Small intestine (tissue), 16 donors: ENCODE data around the gene TAMALIN. TPM values are rescaled to one million over a fixed set of nuclear protein-coding genes. Genes with fewer than 3 reads are reported as not detected.

Source experiments
- DNase-seq, 2 donors: peaks; one replicate each; pipeline versions ENCODE4 v3.0.0 to v3.0.0-alpha.2; 2013
- FAIRE-seq: peaks from 2 replicates; lab custom pipeline; 2012; peaks lifted over from hg19 to GRCh38; lab: Jason Lieb, UNC
- H3K27ac ChIP-seq, 3 donors: one replicate each; pipeline ENCODE4 v1.5.1; 2013; ENCODE audit warnings: low read length in 2 of 3, mild to moderate bottlenecking in 2 of 3, control low read depth in 1 of 3, inconsistent platforms in 1 of 3, low read depth in 1 of 3, moderate library complexity in 1 of 3
- H3K27me3 ChIP-seq, 3 donors: one replicate each; pipeline ENCODE4 v1.6.1; 2013; ENCODE audit warnings: low read length in 3 of 3, inconsistent platforms in 1 of 3; ENCODE audit not compliant: control insufficient read depth in 3 of 3, insufficient read depth in 3 of 3
- H3K36me3 ChIP-seq, 3 donors: one replicate each; pipeline ENCODE4 v1.6.1; 2013; ENCODE audit warnings: low read length in 3 of 3, inconsistent platforms in 1 of 3, low read depth in 1 of 3, mild to moderate bottlenecking in 1 of 3, moderate library complexity in 1 of 3; ENCODE audit not compliant: control insufficient read depth in 3 of 3, insufficient read depth in 2 of 3
- H3K4me1 ChIP-seq, 3 donors: one replicate each; pipeline ENCODE4 v1.6.1; 2013; ENCODE audit warnings: low read length in 2 of 3, inconsistent platforms in 1 of 3, low read depth in 1 of 3, mild to moderate bottlenecking in 1 of 3, moderate library complexity in 1 of 3; ENCODE audit not compliant: control insufficient read depth in 3 of 3, insufficient read depth in 2 of 3
- H3K4me3 ChIP-seq, 3 donors: one replicate each; pipeline ENCODE4 v1.5.1; 2013; ENCODE audit warnings: low read length in 3 of 3, control low read depth in 1 of 3, inconsistent platforms in 1 of 3, low read depth in 1 of 3, mild to moderate bottlenecking in 1 of 3, moderate library complexity in 1 of 3
- H3K9me3 ChIP-seq, 2 donors: one replicate each; pipeline ENCODE4 v1.6.1; 2013; ENCODE audit warnings: low read depth in 1 of 2, low read length in 1 of 2; ENCODE audit not compliant: control insufficient read depth in 2 of 2, insufficient read depth in 1 of 2
- WGBS, 3 donors: extraction: QIAGEN DNeasy Blood & Tissue Kit; methylation state at CpG; one replicate each; pipeline ENCODE4 v1.1.7; 2013; 5-methylcytosine and 5-hydroxymethylcytosine counted together
- long read RNA-seq, 10 donors: transcript quantifications; one replicate each; lab custom pipeline, GENCODE V29; 2026
- polyA plus RNA-seq, 4 donors: library from polyadenylated mRNA; stranded (reverse) in 3 of 4; unstranded in 1 of 4; fragments of 200-250 nt in 3 of 4; fragments of 120-200 nt in 1 of 4; gene quantifications; one replicate each; pipeline versions ENCODE4 v1.2.1 to v1.2.3, GENCODE V29; 2013
- donor health status: healthy with polysubstance abuse.
- donor health status: control.
- donor health status: control.
- donor health status: Bipolar disorder and iron deficiency.
- donor health status: healthy.

Gene TAMALIN
- 10 to 100 TPM in 2 of 4 donors, 1 to 10 TPM in 2; 3.8 to 32.5 (median 10.1) TPM for polyA plus RNA-seq
- long read RNA-seq, donor 1, partial matches to known transcripts, result 0 of 2 reads
- long read RNA-seq, donor 1, other reads (novel, unspliced or antisense), result 0 of 2 reads
- long read RNA-seq, donor 2, partial matches to known transcripts, result 0 of 1 reads
- long read RNA-seq, donor 2, other reads (novel, unspliced or antisense), result 0 of 1 reads
- long read RNA-seq, donor 3, partial matches to known transcripts, result 0 of 4 reads
- long read RNA-seq, donor 3, other reads (novel, unspliced or antisense), result 0 of 4 reads
- long read RNA-seq, donor 4, result 0 reads
- long read RNA-seq, donor 5, partial matches to known transcripts, result 0 of 1 reads
- long read RNA-seq, donor 5, other reads (novel, unspliced or antisense), result 0 of 1 reads
- long read RNA-seq, donor 6, partial matches to known transcripts, result 0 of 2 reads
- long read RNA-seq, donor 6, other reads (novel, unspliced or antisense), result 0 of 2 reads
- long read RNA-seq, donor 7, result 0 reads
- long read RNA-seq, donor 8, partial matches to known transcripts, result 0 of 2 reads
- long read RNA-seq, donor 8, other reads (novel, unspliced or antisense), result 0 of 2 reads
- long read RNA-seq, donor 9, result 0 reads
- long read RNA-seq, donor 10, partial matches to known transcripts, result 0 of 4 reads
- long read RNA-seq, donor 10, other reads (novel, unspliced or antisense), result 0 of 4 reads

DNA sequence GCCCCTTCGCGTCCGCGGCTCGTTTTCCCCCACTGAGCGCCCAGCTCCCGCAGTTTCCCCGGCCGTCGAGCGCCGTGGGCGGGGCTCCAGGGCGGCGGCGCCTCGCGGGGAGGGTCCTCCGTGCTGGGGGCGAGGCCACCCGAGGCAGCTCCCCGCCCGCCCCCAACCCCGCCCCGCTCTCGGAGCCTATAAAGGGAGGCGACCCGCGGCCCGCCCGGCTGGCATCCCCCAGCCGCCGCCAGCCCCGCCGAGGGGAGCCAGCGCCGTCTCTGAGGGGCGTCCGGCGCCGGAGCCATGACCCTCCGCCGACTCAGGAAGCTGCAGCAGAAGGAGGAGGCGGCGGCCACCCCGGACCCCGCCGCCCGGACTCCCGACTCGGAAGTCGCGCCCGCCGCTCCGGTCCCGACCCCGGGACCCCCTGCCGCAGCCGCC lies at the start of gene TAMALIN:
Gene TAMALIN, plus strand, starts transcription at position 221 of the 432 bp plus-strand sequence. Its CDS starts 74 bp downstream, at position 295.
- DNase-seq (peak; percentile 32 to 66), FAIRE-seq (no peak)
- Histone ChIP-seq H3K27me3 (peaks cover 0 to 39% (median 0%) of the 10 kb centered on the region in 3 donors), H3K4me1 (peaks cover 0 to 18% (median 0%) of the 10 kb centered on the region in 3 donors), H3K36me3 (peaks cover 0 to 25% (median 0%) of the 10 kb centered on the region in 3 donors), H3K4me3 (peak within 1 kb of the TSS; percentile 44 to 69 (median 58)), H3K27ac (peak within 1 kb of the TSS in 2 of 3 donors; percentile 7 to 84), H3K9me3 (peaks cover 0 to 2% of the 10 kb centered on the region in 2 donors)
- WGBS, 3 donors, result 0 to 1% (median 1%) methylated on average over 34 to 60 of the region's 60 CpGs

GRCh38 chr12:51958542-51958941 lies 48.2 kb upstream of the TAMALIN start:
- 94 to 96% (median 95%) methylated on average over 13 of the region's 13 CpGs for WGBS, 3 donors
- no peaks in the 10 kb centered on the region for H3K9me3 ChIP-seq
- H3K36me3 ChIP-seq, result peaks cover 0 to 22% (median 0%) of the 10 kb centered on the region in 3 donors
- peak overlapping the region; percentile 9 to 78 (median 74) for H3K27ac ChIP-seq
- H3K4me3 ChIP-seq, result no peak overlapping the region
- H3K27me3 ChIP-seq, result no peaks in the 10 kb centered on the region
- H3K4me1 ChIP-seq, result peaks cover 9 to 74% (median 19%) of the 10 kb centered on the region in 3 donors
- FAIRE-seq (no peak), DNase-seq (no peak)

DNA sequence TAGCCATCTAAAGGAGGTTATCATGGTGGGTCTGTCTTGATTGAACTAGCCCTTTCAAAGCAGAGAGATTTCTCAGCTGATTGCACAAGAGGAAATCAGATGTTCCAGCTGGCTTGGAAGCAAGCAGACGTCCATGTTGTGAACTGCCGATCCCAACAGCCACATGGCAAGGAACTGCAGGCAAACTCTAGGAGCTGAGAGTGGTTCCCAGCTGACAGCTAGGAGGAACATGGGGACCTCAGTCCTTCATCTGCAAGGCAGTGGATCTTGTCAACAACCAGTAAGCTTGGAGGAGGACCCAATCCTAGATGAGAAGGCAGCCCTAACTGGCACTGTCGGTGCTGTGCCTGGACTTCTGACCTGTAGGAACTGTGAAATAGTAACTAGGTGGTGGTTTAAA lies 47.5 kb upstream of the TAMALIN start:
- H3K9me3 ChIP-seq, result no peaks in the 10 kb centered on the region
- peaks cover 0 to 24% (median 0%) of the 10 kb centered on the region in 3 donors for H3K36me3 ChIP-seq
- FAIRE-seq, result no peak
- WGBS, 3 donors, result 14 to 30% (median 14%) methylated on average over 3 of the region's 3 CpGs
- H3K4me1 ChIP-seq, result peaks cover 9 to 69% (median 16%) of the 10 kb centered on the region in 3 donors
- H3K27me3 ChIP-seq, result no peaks in the 10 kb centered on the region
- H3K27ac ChIP-seq, result peak overlapping the region; percentile 60 to 78 (median 74)
- DNase-seq, result peak; percentile 60 to 63
- no peak overlapping the region for H3K4me3 ChIP-seq

DNA sequence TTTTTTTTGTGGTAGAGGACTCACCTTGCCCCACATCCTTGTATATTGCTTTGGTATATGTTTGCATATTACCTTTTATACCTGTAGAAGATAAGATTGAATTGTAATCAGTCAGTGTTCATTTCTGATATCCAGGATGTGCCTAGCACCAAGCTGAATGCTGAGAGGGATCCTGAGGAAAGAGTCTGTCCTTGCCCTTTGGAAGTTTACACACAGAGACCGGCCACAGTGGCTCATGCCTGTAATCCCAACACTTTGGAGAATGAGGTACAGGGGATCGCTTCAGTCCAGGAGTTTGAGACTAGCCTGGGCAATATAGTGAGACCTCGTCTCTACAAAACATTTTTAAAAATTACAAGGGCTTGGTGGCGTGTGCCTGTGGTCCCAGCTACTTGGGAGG lies 46.8 kb upstream of the TAMALIN start:
- peaks cover 0 to 24% (median 0%) of the 10 kb centered on the region in 3 donors for H3K36me3 ChIP-seq
- DNase-seq (peak; percentile 30 to 73), FAIRE-seq (no peak)
- H3K27me3 ChIP-seq, result no peaks in the 10 kb centered on the region
- H3K4me1 ChIP-seq, result peaks cover 9 to 62% (median 13%) of the 10 kb centered on the region in 3 donors
- 44 to 74% (median 58%) methylated on average over 4 of the region's 4 CpGs for WGBS, 3 donors
- no peaks in the 10 kb centered on the region for H3K9me3 ChIP-seq
- peak overlapping the region in 2 of 3 donors; percentile 47 to 78 for H3K27ac ChIP-seq
- H3K4me3 ChIP-seq, result no peak overlapping the region

DNA sequence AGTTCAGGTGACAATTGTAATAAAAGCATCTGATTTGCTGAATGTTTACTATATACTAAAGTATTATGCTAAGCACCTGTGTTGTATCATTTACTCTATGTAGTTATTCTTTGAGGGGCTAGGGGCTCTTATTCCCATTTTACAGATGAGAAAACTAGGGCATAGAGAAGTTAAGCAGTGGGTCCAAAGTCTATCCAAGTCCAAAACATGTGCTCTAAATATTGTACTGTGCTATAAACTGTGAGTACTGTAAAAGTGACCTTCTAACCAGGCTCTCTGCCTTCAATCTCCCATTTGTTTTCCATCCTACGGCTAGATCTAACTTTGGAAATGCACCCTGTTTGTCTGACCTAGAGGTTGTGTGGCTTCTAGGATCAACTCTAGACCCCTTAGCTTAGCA lies 46.3 kb upstream of the TAMALIN start:
- FAIRE-seq, result no peak
- no peaks in the 10 kb centered on the region for H3K27me3 ChIP-seq
- H3K27ac ChIP-seq, result peak overlapping the region; percentile 24 to 78 (median 38)
- H3K4me1 ChIP-seq, result peaks cover 9 to 57% (median 13%) of the 10 kb centered on the region in 3 donors
- peaks cover 0 to 24% (median 0%) of the 10 kb centered on the region in 3 donors for H3K36me3 ChIP-seq
- WGBS, 3 donors, result 15 to 62% (median 55%) methylated on average over 1 of the region's 1 CpG
- H3K9me3 ChIP-seq, result no peaks in the 10 kb centered on the region
- H3K4me3 ChIP-seq, result no peak overlapping the region
- peak; percentile 34 to 48 for DNase-seq

DNA sequence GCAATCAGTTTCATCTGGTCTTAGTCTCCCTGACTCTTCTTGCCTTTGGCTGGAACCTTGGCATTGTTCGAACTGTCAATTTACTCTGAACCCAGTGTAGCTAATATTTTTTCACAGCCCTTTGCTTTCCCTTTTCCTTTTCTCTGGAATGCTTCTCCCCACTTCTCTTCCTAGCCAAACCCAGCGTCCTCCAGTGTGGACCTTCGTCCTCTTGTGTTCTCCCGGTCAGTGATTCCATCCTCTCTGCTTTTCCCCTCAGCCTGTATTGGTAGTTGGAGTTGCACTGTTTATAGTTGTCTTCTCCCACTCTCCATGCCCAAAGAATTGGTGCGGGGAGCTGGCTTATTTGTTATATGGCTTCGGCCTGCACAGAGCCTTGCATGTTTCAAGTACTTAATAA lies 45.9 kb upstream of the TAMALIN start:
- H3K4me3 ChIP-seq, result no peak overlapping the region
- peak; percentile 30 to 52 for DNase-seq
- FAIRE-seq, result no peak

GRCh38 chr12:51961834-51962233 lies 44.9 kb upstream of the TAMALIN start:
- H3K4me3 ChIP-seq, result no peak overlapping the region
- 0 to 22% (median 11%) methylated on average over 1 of the region's 1 CpG for WGBS, 3 donors
- peaks cover 0 to 24% (median 0%) of the 10 kb centered on the region in 3 donors for H3K36me3 ChIP-seq
- H3K27me3 ChIP-seq, result no peaks in the 10 kb centered on the region
- H3K9me3 ChIP-seq, result no peaks in the 10 kb centered on the region
- H3K4me1 ChIP-seq, result peaks cover 3 to 51% (median 13%) of the 10 kb centered on the region in 3 donors
- DNase-seq (peak; percentile 77 to 93), FAIRE-seq (no peak)
- H3K27ac ChIP-seq, result peak overlapping the region in 2 of 3 donors; percentile 38 to 78

More for the DNA sequence above, 45.9 kb upstream of the TAMALIN start:
- Histone ChIP-seq H3K4me1 (peaks cover 5 to 53% (median 13%) of the 10 kb centered on the region in 3 donors), H3K27ac (peak overlapping the region; percentile 24 to 78 (median 38)), H3K9me3 (no peaks in the 10 kb centered on the region), H3K27me3 (no peaks in the 10 kb centered on the region), H3K36me3 (peaks cover 0 to 24% (median 0%) of the 10 kb centered on the region in 3 donors)
- 39 to 67% (median 45%) methylated on average over 6 of the region's 6 CpGs for WGBS, 3 donors

GRCh38 chr12:51962737-51963136 lies 44.0 kb upstream of the TAMALIN start:
- peak in 1 of 2 donors; percentile 32 for DNase-seq
- no peak for FAIRE-seq
- peaks cover 0 to 17% (median 0%) of the 10 kb centered on the region in 3 donors for H3K36me3 ChIP-seq
- 23 to 49% (median 45%) methylated on average over 3 of the region's 3 CpGs for WGBS, 3 donors
- H3K4me1 ChIP-seq, result peaks cover 6 to 54% (median 13%) of the 10 kb centered on the region in 3 donors
- no peaks in the 10 kb centered on the region for H3K9me3 ChIP-seq
- H3K27me3 ChIP-seq, result no peaks in the 10 kb centered on the region
- no peak overlapping the region for H3K4me3 ChIP-seq
- peak overlapping the region in 2 of 3 donors; percentile 73 to 78 for H3K27ac ChIP-seq
